OCI-LY1 (cell line): ENCODE results near the gene ZBTB17.

Source experiments
- H2AFZ ChIP-seq: fragments of 200-600 bp; sonication (generic), shearing (Covaris generic); 2 replicates; pipeline ENCODE4 v1.6.0; 2014; ENCODE audit warnings: antibody characterized with exemption, mild to moderate bottlenecking, low read length
- H3F3A ChIP-seq: fragments of 200-600 bp; sonication (generic), shearing (Covaris generic); 2 replicates; pipeline ENCODE4 v1.6.0; 2014; ENCODE audit warnings: mild to moderate bottlenecking, antibody characterized with exemption, low read length, moderate library complexity; ENCODE audit not compliant: insufficient read depth
- H3K27ac ChIP-seq: fragments of 200-600 bp; sonication (generic); 2 replicates; pipeline ENCODE4 v1.5.1; 2014; ENCODE audit warnings: low read length, mixed run types, mild to moderate bottlenecking, low read depth; ENCODE audit not compliant: poor library complexity, severe bottlenecking
- H3K27me3 ChIP-seq: fragments of 200-600 bp; sonication (generic); 2 replicates; pipeline ENCODE4 v1.6.0; 2014; ENCODE audit warnings: antibody characterized with exemption, mild to moderate bottlenecking, low read length, moderate library complexity; ENCODE audit not compliant: insufficient read depth
- H3K36me3 ChIP-seq: fragments of 200-600 bp; sonication (generic); 2 replicates; pipeline ENCODE4 v1.6.1; 2014; ENCODE audit warnings: mild to moderate bottlenecking, antibody characterized with exemption, low read length, moderate library complexity, mixed read lengths; ENCODE audit not compliant: insufficient read depth
- H3K4me1 ChIP-seq: fragments of 200-600 bp; sonication (generic); 2 replicates; pipeline ENCODE4 v1.5.1; 2014; ENCODE audit warnings: mild to moderate bottlenecking, low read length, moderate library complexity; ENCODE audit not compliant: insufficient read depth, severe bottlenecking
- H3K4me2 ChIP-seq: fragments of 200-600 bp; sonication (generic), shearing (Covaris generic); 2 replicates; pipeline ENCODE4 v1.6.1; 2014; ENCODE audit warnings: low read length
- H3K4me3 ChIP-seq: fragments of 200-600 bp; sonication (generic); 2 replicates; pipeline ENCODE4 v1.5.1; 2014; ENCODE audit warnings: low read length, low read depth, mild to moderate bottlenecking, mixed read lengths; ENCODE audit not compliant: poor library complexity, severe bottlenecking
- H3K79me2 ChIP-seq: fragments of 200-600 bp; shearing (Covaris generic); 2 replicates; pipeline ENCODE4 v1.6.1; 2016; ENCODE audit warnings: mixed run types, low read length, mixed read lengths; ENCODE audit not compliant: insufficient read depth
- H3K9ac ChIP-seq: fragments of 200-600 bp; sonication (generic), shearing (Covaris generic); 2 replicates; pipeline ENCODE4 v1.6.1; 2014; ENCODE audit warnings: mild to moderate bottlenecking, low read length, mixed read lengths
- H3K9me2 ChIP-seq: fragments of 200-600 bp; sonication (generic), shearing (Covaris generic); 2 replicates; pipeline ENCODE4 v1.6.1; 2014; ENCODE audit warnings: low read depth, mild to moderate bottlenecking, low read length, mixed read lengths
- H3K9me3 ChIP-seq: fragments of 200-600 bp; shearing (Covaris generic); 2 replicates; pipeline ENCODE4 v1.6.1; 2014; ENCODE audit warnings: low read length, mixed read lengths
- H4K20me1 ChIP-seq: fragments of 200-600 bp; sonication (generic), shearing (Covaris generic); 2 replicates; pipeline ENCODE4 v1.6.0; 2016; ENCODE audit warnings: mild to moderate bottlenecking, low read length; ENCODE audit not compliant: insufficient read depth
- CTCF ChIP-seq: fragments of 200-600 bp; sonication (generic), shearing (Covaris generic); IDR thresholded peaks from 2 replicates; pipeline ENCODE4 v1.5.1; 2017; ENCODE audit warnings: mild to moderate bottlenecking, antibody characterized with exemption, low read length, moderate library complexity, mixed read lengths
- EZH2 ChIP-seq: fragments of 200-600 bp; sonication (generic), shearing (Covaris generic); IDR thresholded peaks from 2 replicates; pipeline ENCODE4 v1.8.0; 2017; ENCODE audit warnings: borderline replicate concordance, mixed run types, mild to moderate bottlenecking, antibody characterized with exemption, low read length, moderate library complexity, mixed read lengths

The ZBTB17 gene

GRCh38 chr1:15963968-15964648, 11.8 kb downstream of the ZBTB17 start:
- Histone ChIP-seq H3K4me2 (no peak overlapping the region), H3F3A (no peaks in the 10 kb centered on the region; the same call in 1 of the 2 replicates), H3K27me3 (no peaks in the 10 kb centered on the region), H3K4me3 (no peak overlapping the region), H3K9ac (no peak overlapping the region), H3K9me2 (no peaks in the 10 kb centered on the region), H3K4me1 (peaks cover 34% of the 10 kb centered on the region), H3K9me3 (no peaks in the 10 kb centered on the region), H4K20me1 (no peaks in the 10 kb centered on the region), H3K79me2 (no peaks in the 10 kb centered on the region), H2AFZ (no peak overlapping the region), H3K27ac (peak overlapping the region; percentile 14), H3K36me3 (peaks cover 24% of the 10 kb centered on the region)
- TF ChIP-seq CTCF = no peak
- TF ChIP-seq EZH2 = no peak

GRCh38 chr1:15963363-15963967, 12.4 kb downstream of the ZBTB17 start:
- H3K27ac ChIP-seq = peak overlapping the region; percentile 14
- no peaks in the 10 kb centered on the region for H3K9me2 ChIP-seq
- no peak overlapping the region for H3K9ac ChIP-seq
- H4K20me1 ChIP-seq = no peaks in the 10 kb centered on the region
- peaks cover 34% of the 10 kb centered on the region for H3K4me1 ChIP-seq
- no peak overlapping the region for H3K4me3 ChIP-seq
- H3K36me3 ChIP-seq = peaks cover 19% of the 10 kb centered on the region; the same call in 1 of the 2 replicates
- H3K4me2 ChIP-seq = no peak overlapping the region
- no peaks in the 10 kb centered on the region for H3K79me2 ChIP-seq
- no peaks in the 10 kb centered on the region for H3K9me3 ChIP-seq
- no peak overlapping the region for H2AFZ ChIP-seq
- H3K27me3 ChIP-seq = no peaks in the 10 kb centered on the region
- no peaks in the 10 kb centered on the region; the same call in 1 of the 2 replicates for H3F3A ChIP-seq
- TF ChIP-seq CTCF (no peak), EZH2 (no peak)

DNA sequence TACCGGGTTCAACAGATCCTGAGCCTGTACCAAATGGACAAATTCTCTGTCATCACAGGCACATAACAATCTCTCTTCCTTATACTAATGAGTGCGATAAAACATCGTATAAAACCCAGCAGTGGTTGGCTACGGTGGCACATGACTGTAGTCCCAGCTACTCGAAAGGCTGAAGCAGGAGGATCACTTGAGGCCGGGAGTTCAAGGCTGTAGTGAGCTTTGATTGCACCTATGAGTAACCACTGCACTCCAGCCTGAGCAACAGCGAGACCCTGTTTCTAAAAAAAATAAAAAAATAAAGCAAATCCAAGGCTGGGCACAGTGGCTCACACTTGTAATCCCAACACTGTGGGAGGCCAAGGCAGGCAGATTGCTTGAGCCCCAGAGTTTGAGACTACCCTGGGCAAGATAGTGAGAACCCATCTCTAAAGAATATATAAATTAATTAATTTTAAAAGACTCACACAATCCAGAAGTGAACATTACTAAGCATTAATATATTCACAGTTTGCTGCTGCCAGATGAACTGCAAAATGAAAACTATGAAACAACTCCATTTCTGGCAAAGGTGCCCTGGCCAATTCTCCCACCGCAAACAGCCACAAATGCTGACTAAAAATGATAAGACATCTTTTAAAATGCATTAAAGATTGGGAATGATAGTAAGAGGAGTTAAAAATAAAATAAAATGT, 13.1 kb downstream of the ZBTB17 start:
- no peak overlapping the region for H3K4me3 ChIP-seq
- no peak overlapping the region for H3K4me2 ChIP-seq
- no peak overlapping the region for H2AFZ ChIP-seq
- no peak overlapping the region for H3K27ac ChIP-seq
- H3K9me3 ChIP-seq = no peaks in the 10 kb centered on the region
- no peak overlapping the region for H3K9ac ChIP-seq
- H3K79me2 ChIP-seq = no peaks in the 10 kb centered on the region
- no peaks in the 10 kb centered on the region for H3K9me2 ChIP-seq
- TF ChIP-seq CTCF (no peak), EZH2 (no peak)
- peaks cover 34% of the 10 kb centered on the region for H3K4me1 ChIP-seq
- H3F3A ChIP-seq = no peaks in the 10 kb centered on the region; the same call in 1 of the 2 replicates
- H4K20me1 ChIP-seq = no peaks in the 10 kb centered on the region
- H3K27me3 ChIP-seq = no peaks in the 10 kb centered on the region
- H3K36me3 ChIP-seq = peaks cover 14% of the 10 kb centered on the region; the same call in 1 of the 2 replicates
